IgD-negative memory B cell (primary cell): ENCODE measurements around the gene ZCCHC2. TPM values are rescaled to one million over a fixed set of nuclear protein-coding genes. Genes with fewer than 3 reads are reported as not detected.

Experiments
- H3K27ac Mint-ChIP-seq, 3 donors: one replicate each; pipeline ENCODE4 v1.8.0; 2020 to 2022; ENCODE audit warnings: mild to moderate bottlenecking in 3 of 3, mixed read lengths in 3 of 3, moderate library complexity in 1 of 3
- H3K27me3 Mint-ChIP-seq: one replicate; pipeline ENCODE4 v1.8.0; 2021; ENCODE audit warnings: mixed read lengths
- H3K36me3 Mint-ChIP-seq: one replicate; pipeline ENCODE4 v1.8.0; 2020; ENCODE audit warnings: mild to moderate bottlenecking, mixed read lengths
- H3K4me1 Mint-ChIP-seq, 3 donors: one replicate each; pipeline ENCODE4 v1.8.0; 2020 to 2022; ENCODE audit warnings: mixed read lengths in 3 of 3, mild to moderate bottlenecking in 1 of 3
- H3K4me3 Mint-ChIP-seq, 4 donors: one replicate each; pipeline ENCODE4 v1.8.0; 2020 to 2022; ENCODE audit warnings: mild to moderate bottlenecking in 4 of 4, mixed read lengths in 4 of 4, moderate library complexity in 3 of 4
- H3K9me3 Mint-ChIP-seq, 3 donors: one replicate each; pipeline ENCODE4 v1.8.0; 2020 to 2021; ENCODE audit warnings: mixed read lengths in 3 of 3, mild to moderate bottlenecking in 1 of 3
- polyA plus RNA-seq: library from polyadenylated mRNA; unstranded; fragments of 300-500 nt; fragmentation: Illumina TruSeq; gene quantifications from one replicate; pipeline ENCODE4 v1.2.3, GENCODE V29; 2021

The ZCCHC2 gene
- polyA plus RNA-seq, 1 donor from 2014 or later, result 2.9 TPM

GRCh38 chr18:62500174-62500573 is 22.7 kb upstream of the ZCCHC2 start:
- Mint-ChIP-seq H3K4me1 (peaks cover 0 to 15% (median 7%) of the 10 kb centered on the region in 3 donors), H3K36me3 (peaks cover 3% of the 10 kb centered on the region), H3K4me3 (peak overlapping the region in 1 of 4 donors; percentile 39), H3K27ac (peak overlapping the region in 1 of 3 donors; percentile 71), H3K27me3 (peaks cover 3% of the 10 kb centered on the region), H3K9me3 (peaks cover 0 to 9% (median 0%) of the 10 kb centered on the region in 3 donors)

- no peak overlapping the region for H3K4me3 Mint-ChIP-seq
- H3K27me3 Mint-ChIP-seq, result no peaks in the 10 kb centered on the region
- H3K27ac Mint-ChIP-seq, result no peak overlapping the region
- H3K4me1 Mint-ChIP-seq, result peaks cover 4 to 20% (median 12%) of the 10 kb centered on the region in 3 donors
- H3K9me3 Mint-ChIP-seq, result peaks cover 0 to 9% (median 0%) of the 10 kb centered on the region in 3 donors
- H3K36me3 Mint-ChIP-seq, result peaks cover 3% of the 10 kb centered on the region
These were observed 21.7 kb upstream of the ZCCHC2 start for GRCh38 chr18:62500966-62501591.

- H3K27ac Mint-ChIP-seq, result peak overlapping the region; percentile 85 to 97 (median 93)
These were observed 16.9 kb upstream of the ZCCHC2 start for GRCh38 chr18:62505669-62506494.

GRCh38 chr18:62506495-62507143 is 16.2 kb upstream of the ZCCHC2 start:
- Mint-ChIP-seq H3K36me3 (peaks cover 1% of the 10 kb centered on the region), H3K9me3 (peaks cover 0 to 9% (median 5%) of the 10 kb centered on the region in 3 donors), H3K4me3 (peak overlapping the region; percentile 79 to 91 (median 86)), H3K4me1 (peaks cover 11 to 16% (median 12%) of the 10 kb centered on the region in 3 donors), H3K27me3 (peaks cover 2% of the 10 kb centered on the region), H3K27ac (peak overlapping the region; percentile 85 to 97 (median 93))

More at GRCh38 chr18:62505669-62506494, 16.9 kb upstream of the ZCCHC2 start:
- peaks cover 0 to 9% (median 3%) of the 10 kb centered on the region in 3 donors for H3K9me3 Mint-ChIP-seq
- H3K27me3 Mint-ChIP-seq, result peaks cover 2% of the 10 kb centered on the region
- peaks cover 11 to 16% (median 12%) of the 10 kb centered on the region in 3 donors for H3K4me1 Mint-ChIP-seq
- H3K36me3 Mint-ChIP-seq, result peaks cover 1% of the 10 kb centered on the region
- H3K4me3 Mint-ChIP-seq, result peak overlapping the region; percentile 79 to 91 (median 86)

GRCh38 chr18:62509779-62510178 is 13.0 kb upstream of the ZCCHC2 start:
- H3K4me3 Mint-ChIP-seq, result peak overlapping the region in 1 of 4 donors; percentile 35
- peaks cover 2% of the 10 kb centered on the region for H3K27me3 Mint-ChIP-seq
- peaks cover 1% of the 10 kb centered on the region for H3K36me3 Mint-ChIP-seq
- no peak overlapping the region for H3K27ac Mint-ChIP-seq
- peaks cover 11 to 12% (median 12%) of the 10 kb centered on the region in 3 donors for H3K4me1 Mint-ChIP-seq
- H3K9me3 Mint-ChIP-seq, result peaks cover 12 to 25% (median 21%) of the 10 kb centered on the region in 3 donors

- peaks cover 10% of the 10 kb centered on the region in 3 donors for H3K4me1 Mint-ChIP-seq
- H3K36me3 Mint-ChIP-seq, result peaks cover 1% of the 10 kb centered on the region
- peaks cover 2% of the 10 kb centered on the region for H3K27me3 Mint-ChIP-seq
- H3K27ac Mint-ChIP-seq, result no peak overlapping the region
- no peak overlapping the region for H3K4me3 Mint-ChIP-seq
- peaks cover 12 to 25% (median 21%) of the 10 kb centered on the region in 3 donors for H3K9me3 Mint-ChIP-seq
These were observed 12.0 kb upstream of the ZCCHC2 start for GRCh38 chr18:62510789-62511188.

GRCh38 chr18:62512532-62512931 is 10.3 kb upstream of the ZCCHC2 start:
- Mint-ChIP-seq H3K4me3 (no peak overlapping the region), H3K9me3 (peaks cover 12 to 25% (median 21%) of the 10 kb centered on the region in 3 donors), H3K36me3 (peaks cover 1% of the 10 kb centered on the region), H3K27me3 (no peaks in the 10 kb centered on the region), H3K4me1 (no peaks in the 10 kb centered on the region), H3K27ac (no peak overlapping the region)

- Mint-ChIP-seq H3K36me3 (peaks cover 1% of the 10 kb centered on the region), H3K4me3 (peak overlapping the region in 1 of 4 donors; percentile 12), H3K27ac (no peak overlapping the region), H3K27me3 (no peaks in the 10 kb centered on the region), H3K9me3 (peaks cover 12 to 25% (median 21%) of the 10 kb centered on the region in 3 donors), H3K4me1 (no peaks in the 10 kb centered on the region)
These were observed 9.8 kb upstream of the ZCCHC2 start for GRCh38 chr18:62512996-62513395.

GRCh38 chr18:62514570-62514969 is 8.3 kb upstream of the ZCCHC2 start:
- Mint-ChIP-seq H3K4me3 (no peak overlapping the region), H3K4me1 (no peaks in the 10 kb centered on the region), H3K36me3 (peaks cover 2% of the 10 kb centered on the region), H3K27me3 (no peaks in the 10 kb centered on the region), H3K9me3 (peaks cover 12 to 25% (median 21%) of the 10 kb centered on the region in 3 donors), H3K27ac (no peak overlapping the region)

- H3K9me3 Mint-ChIP-seq, result peaks cover 12 to 25% (median 16%) of the 10 kb centered on the region in 3 donors
- H3K27me3 Mint-ChIP-seq, result no peaks in the 10 kb centered on the region
- H3K36me3 Mint-ChIP-seq, result peaks cover 4% of the 10 kb centered on the region
- no peak overlapping the region for H3K27ac Mint-ChIP-seq
- no peak overlapping the region for H3K4me3 Mint-ChIP-seq
- H3K4me1 Mint-ChIP-seq, result peaks cover 3 to 8% (median 4%) of the 10 kb centered on the region in 3 donors
These were observed 6.6 kb upstream of the ZCCHC2 start for GRCh38 chr18:62516242-62516641.

- peaks cover 4 to 10% (median 4%) of the 10 kb centered on the region in 3 donors for H3K9me3 Mint-ChIP-seq
- no peaks in the 10 kb centered on the region for H3K27me3 Mint-ChIP-seq
- H3K4me1 Mint-ChIP-seq, result peaks cover 6 to 17% (median 10%) of the 10 kb centered on the region in 3 donors
- H3K4me3 Mint-ChIP-seq, result peak overlapping the region in 1 of 4 donors; percentile 5
- H3K36me3 Mint-ChIP-seq, result peaks cover 3% of the 10 kb centered on the region
- H3K27ac Mint-ChIP-seq, result no peak overlapping the region
These were observed 4.1 kb upstream of the ZCCHC2 start for GRCh38 chr18:62518460-62519375.

- Mint-ChIP-seq H3K36me3 (peaks cover 3% of the 10 kb centered on the region), H3K9me3 (peaks cover 0 to 1% (median 0%) of the 10 kb centered on the region in 3 donors), H3K4me3 (peak overlapping the region in 1 of 4 donors; percentile 44), H3K4me1 (peaks cover 6 to 18% (median 10%) of the 10 kb centered on the region in 3 donors), H3K27ac (peak overlapping the region in 1 of 3 donors; percentile 41), H3K27me3 (no peaks in the 10 kb centered on the region)
These were observed 3.1 kb upstream of the ZCCHC2 start for GRCh38 chr18:62519684-62520083.

GRCh38 chr18:62521082-62521481 is 1.7 kb upstream of the ZCCHC2 start:
- peak overlapping the region; percentile 6 to 96 (median 63) for H3K4me3 Mint-ChIP-seq
- H3K36me3 Mint-ChIP-seq, result peaks cover 3% of the 10 kb centered on the region
- peak overlapping the region in 2 of 3 donors; percentile 41 to 95 for H3K27ac Mint-ChIP-seq

GRCh38 chr18:62521593-62521992 is 1.2 kb upstream of the ZCCHC2 start:
- H3K4me1 Mint-ChIP-seq, result peaks cover 18 to 35% (median 19%) of the 10 kb centered on the region in 3 donors

More at GRCh38 chr18:62521082-62521481, 1.7 kb upstream of the ZCCHC2 start:
- Mint-ChIP-seq H3K9me3 (no peaks in the 10 kb centered on the region), H3K4me1 (peaks cover 16 to 32% (median 19%) of the 10 kb centered on the region in 3 donors), H3K27me3 (no peaks in the 10 kb centered on the region)

More at GRCh38 chr18:62521593-62521992, 1.2 kb upstream of the ZCCHC2 start:
- H3K9me3 Mint-ChIP-seq, result no peaks in the 10 kb centered on the region
- no peaks in the 10 kb centered on the region for H3K27me3 Mint-ChIP-seq
- H3K36me3 Mint-ChIP-seq, result peaks cover 3% of the 10 kb centered on the region
- H3K27ac Mint-ChIP-seq, result peak overlapping the region; percentile 39 to 95 (median 43)
- H3K4me3 Mint-ChIP-seq, result peak overlapping the region; percentile 85 to 96 (median 91)
